Keratinocyte (primary cell): ENCODE results near the gene NFYA. TPM values are rescaled to one million over a fixed set of nuclear protein-coding genes. Genes with fewer than 3 reads are reported as not detected.

Source experiments
- DNase-seq: peaks from one replicate; pipeline ENCODE4 v3.0.0-alpha.2; 2011; ENCODE audit warnings: low read depth, missing footprints, low spot score
- FAIRE-seq: peaks from 2 replicates; lab custom pipeline; 2011; peaks lifted over from hg19 to GRCh38; lab: Jason Lieb, UNC
- H2AFZ ChIP-seq: 2 replicates; pipeline ENCODE4 v1.6.0; 2012; ENCODE audit warnings: low read length, control low read depth, inconsistent platforms; ENCODE audit not compliant: control insufficient read depth
- H3K27ac ChIP-seq: 2 replicates; pipeline ENCODE4 v1.5.1; 2011; ENCODE audit warnings: low read length; ENCODE audit not compliant: control insufficient read depth, insufficient read depth
- H3K27me3 ChIP-seq: 3 replicates; pipeline ENCODE4 v1.6.0; 2011; ENCODE audit warnings: low read length; ENCODE audit not compliant: control insufficient read depth, insufficient read depth; ENCODE audit errors: extremely low read depth
- H3K36me3 ChIP-seq, 2 experiments: 2 replicates in 1 of 2; 3 replicates in 1 of 2; pipeline ENCODE4 v1.5.1; 2011; ENCODE audit warnings: low read length in 2 of 2, mild to moderate bottlenecking in 1 of 2; ENCODE audit not compliant: control insufficient read depth in 2 of 2, insufficient read depth in 2 of 2; ENCODE audit errors: extremely low read depth in 1 of 2
- H3K4me1 ChIP-seq: 3 replicates; pipeline ENCODE4 v1.5.1; 2011; ENCODE audit warnings: low read length; ENCODE audit not compliant: control insufficient read depth, insufficient read depth; ENCODE audit errors: extremely low read depth
- H3K4me2 ChIP-seq: 3 replicates; pipeline ENCODE4 v1.6.0; 2011; ENCODE audit warnings: low read depth, low read length; ENCODE audit not compliant: control insufficient read depth, insufficient read depth; ENCODE audit errors: extremely low read depth
- H3K4me3 ChIP-seq, 3 experiments: fragments of 200-600 bp in 1 of 3; sonication (generic) in 1 of 3; 2 replicates in 2 of 3; 3 replicates in 1 of 3; pipeline ENCODE4 v1.5.1; 2011 to 2016; ENCODE audit warnings: low read length in 3 of 3, mild to moderate bottlenecking in 3 of 3, control low read depth in 2 of 3, inconsistent platforms in 1 of 3, low read depth in 1 of 3, mixed read lengths in 1 of 3, mixed run types in 1 of 3, moderate library complexity in 1 of 3; ENCODE audit not compliant: control insufficient read depth in 2 of 3, insufficient read depth in 2 of 3; ENCODE audit errors: extremely low read depth in 1 of 3
- H3K79me2 ChIP-seq: 2 replicates; pipeline ENCODE4 v1.6.0; 2012; ENCODE audit warnings: low read length; ENCODE audit not compliant: control insufficient read depth, insufficient read depth
- H3K9ac ChIP-seq: 3 replicates; pipeline ENCODE4 v1.6.0; 2011; ENCODE audit warnings: low read length; ENCODE audit not compliant: control insufficient read depth, insufficient read depth; ENCODE audit errors: extremely low read depth
- H3K9me1 ChIP-seq: 3 replicates; pipeline ENCODE4 v1.6.0; 2011; ENCODE audit warnings: low read length; ENCODE audit not compliant: control insufficient read depth, insufficient read depth; ENCODE audit errors: extremely low read depth
- H3K9me3 ChIP-seq: 2 replicates; pipeline ENCODE4 v1.5.1; 2012; ENCODE audit warnings: low read depth, low read length; ENCODE audit not compliant: control insufficient read depth
- H4K20me1 ChIP-seq: 3 replicates; pipeline ENCODE4 v1.6.0; 2011; ENCODE audit warnings: low read length; ENCODE audit not compliant: control insufficient read depth, insufficient read depth; ENCODE audit errors: extremely low read depth
- EZH2 ChIP-seq: IDR thresholded peaks from one replicate; pipeline ENCODE4 v1.6.1; 2012; ENCODE audit warnings: inconsistent platforms, mild to moderate bottlenecking, low read length, moderate library complexity
- dilution Hi-C: fragments of 300-500 bp; cut with MboI; formaldehyde crosslinking; loops from one replicate; pipeline ENCODE4 v1.7.0; 2020; ENCODE audit warnings: low sequenced_read_pairs; ENCODE audit not compliant: extremely low pct_ligation_motif_present
- polyA plus RNA-seq, 5 experiments: library from polyadenylated mRNA; depleted of rRNA in 3 of 5; stranded (reverse) in 3 of 5; stranded (forward) in 1 of 5; unstranded in 1 of 5; fragments of >200 nt; gene quantifications; 1 replicate in 1 of 5; 2 replicates in 3 of 5; 3 replicates in 1 of 5; pipeline versions ENCODE4 v1.2.1 to v1.2.3, GENCODE V29; 2011 to 2012; ENCODE audit warnings: missing spikeins in 2 of 5, low read depth in 1 of 5, low replicate concordance in 1 of 5
- TF ChIP-seq, protein P1 (sequence below), 3 experiments: IDR thresholded peaks in 1 of 3; conservative IDR thresholded peaks in 1 of 3; optimal IDR thresholded peaks in 1 of 3; 2 replicates in 2 of 3; 3 replicates in 1 of 3; pipeline versions ENCODE3 to v1.5.1; 2011; ENCODE audit warnings: low read length in 3 of 3, mild to moderate bottlenecking in 3 of 3, moderate library complexity in 2 of 3, control low read depth in 1 of 3, inconsistent platforms in 1 of 3; ENCODE audit not compliant: insufficient read depth in 2 of 3; ENCODE audit errors: extremely low read depth in 1 of 3

NFYA gene
- polyA plus RNA-seq, 1 donor (not counting 4 experiments of a cell fraction or from before 2014, with no cell fraction given), result 17.1 TPM

DNA sequence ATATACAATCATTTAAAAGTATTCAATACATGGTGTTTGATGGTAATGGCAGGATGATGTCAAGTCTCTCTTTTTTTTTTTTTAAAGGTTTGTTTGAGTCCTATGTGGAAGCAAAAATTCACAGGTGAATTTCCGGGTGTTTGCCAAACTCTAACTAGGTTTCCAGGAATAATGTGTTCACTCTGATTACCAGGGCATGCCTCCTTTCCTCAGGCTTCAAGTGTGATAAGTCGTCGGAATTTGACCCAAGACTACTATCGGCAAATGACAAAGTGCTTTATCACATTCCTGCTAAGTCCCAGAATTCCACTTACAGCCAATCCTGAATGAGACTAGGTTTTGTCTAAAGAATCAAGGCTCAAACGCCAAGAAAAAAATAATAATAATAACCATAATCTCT, 7.9 kb upstream of the NFYA start:
- Histone ChIP-seq H3K4me3 (no peak overlapping the region), H3K9me3 (no peaks in the 10 kb centered on the region), H3K4me1 (peaks cover under 1% of the 10 kb centered on the region), H3K27ac (no peak overlapping the region), H3K79me2 (no peaks in the 10 kb centered on the region), H3K4me2 (no peak overlapping the region), H3K9ac (no peak overlapping the region), H3K9me1 (no peaks in the 10 kb centered on the region), H2AFZ (no peak overlapping the region), H4K20me1 (no peaks in the 10 kb centered on the region), H3K36me3 (peaks cover 2 to 8% of the 10 kb centered on the region in 2 experiments), H3K27me3 (no peaks in the 10 kb centered on the region)
- dilution Hi-C loops, result no loop called here
- FAIRE-seq, result no peak
- TF ChIP-seq, protein P1, sequence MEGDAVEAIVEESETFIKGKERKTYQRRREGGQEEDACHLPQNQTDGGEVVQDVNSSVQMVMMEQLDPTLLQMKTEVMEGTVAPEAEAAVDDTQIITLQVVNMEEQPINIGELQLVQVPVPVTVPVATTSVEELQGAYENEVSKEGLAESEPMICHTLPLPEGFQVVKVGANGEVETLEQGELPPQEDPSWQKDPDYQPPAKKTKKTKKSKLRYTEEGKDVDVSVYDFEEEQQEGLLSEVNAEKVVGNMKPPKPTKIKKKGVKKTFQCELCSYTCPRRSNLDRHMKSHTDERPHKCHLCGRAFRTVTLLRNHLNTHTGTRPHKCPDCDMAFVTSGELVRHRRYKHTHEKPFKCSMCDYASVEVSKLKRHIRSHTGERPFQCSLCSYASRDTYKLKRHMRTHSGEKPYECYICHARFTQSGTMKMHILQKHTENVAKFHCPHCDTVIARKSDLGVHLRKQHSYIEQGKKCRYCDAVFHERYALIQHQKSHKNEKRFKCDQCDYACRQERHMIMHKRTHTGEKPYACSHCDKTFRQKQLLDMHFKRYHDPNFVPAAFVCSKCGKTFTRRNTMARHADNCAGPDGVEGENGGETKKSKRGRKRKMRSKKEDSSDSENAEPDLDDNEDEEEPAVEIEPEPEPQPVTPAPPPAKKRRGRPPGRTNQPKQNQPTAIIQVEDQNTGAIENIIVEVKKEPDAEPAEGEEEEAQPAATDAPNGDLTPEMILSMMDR (optimal IDR thresholded peaks at IDR 0.05 in 1 of 3, IDR thresholded peaks at IDR 0.05 in 1 of 3, conservative IDR thresholded peaks at IDR 0.05 in 1 of 3; ENCODE audit: extremely low read depth in 1 of 3, insufficient read depth in 2 of 3, low read length in 3 of 3), result no peak
- TF ChIP-seq EZH2, result no peak
- DNase-seq, result no peak

GRCh38 chr6:41065550-41066026, 7.2 kb upstream of the NFYA start:
- no peaks in the 10 kb centered on the region for H3K9me1 ChIP-seq
- H3K79me2 ChIP-seq, result no peaks in the 10 kb centered on the region
- no peaks in the 10 kb centered on the region for H3K27me3 ChIP-seq
- no peaks in the 10 kb centered on the region for H3K9me3 ChIP-seq
- DNase-seq, result no peak
- FAIRE-seq, result no peak
- no peak overlapping the region for H3K27ac ChIP-seq
- H2AFZ ChIP-seq, result no peak overlapping the region
- H3K4me2 ChIP-seq, result no peak overlapping the region
- H3K4me1 ChIP-seq, result no peaks in the 10 kb centered on the region
- peaks cover 2 to 8% of the 10 kb centered on the region in 2 experiments for H3K36me3 ChIP-seq
- no peak overlapping the region for H3K9ac ChIP-seq
- dilution Hi-C loops, result no loop called here
- no peaks in the 10 kb centered on the region for H4K20me1 ChIP-seq
- H3K4me3 ChIP-seq, result no peak overlapping the region
- TF ChIP-seq, protein P1 (optimal IDR thresholded peaks at IDR 0.05 in 1 of 3, IDR thresholded peaks at IDR 0.05 in 1 of 3, conservative IDR thresholded peaks at IDR 0.05 in 1 of 3; ENCODE audit: extremely low read depth in 1 of 3, insufficient read depth in 2 of 3, low read length in 3 of 3), result no peak
- TF ChIP-seq EZH2, result no peak
